Measurements from ENCODE around the gene COCH.

Gene COCH

DNA sequence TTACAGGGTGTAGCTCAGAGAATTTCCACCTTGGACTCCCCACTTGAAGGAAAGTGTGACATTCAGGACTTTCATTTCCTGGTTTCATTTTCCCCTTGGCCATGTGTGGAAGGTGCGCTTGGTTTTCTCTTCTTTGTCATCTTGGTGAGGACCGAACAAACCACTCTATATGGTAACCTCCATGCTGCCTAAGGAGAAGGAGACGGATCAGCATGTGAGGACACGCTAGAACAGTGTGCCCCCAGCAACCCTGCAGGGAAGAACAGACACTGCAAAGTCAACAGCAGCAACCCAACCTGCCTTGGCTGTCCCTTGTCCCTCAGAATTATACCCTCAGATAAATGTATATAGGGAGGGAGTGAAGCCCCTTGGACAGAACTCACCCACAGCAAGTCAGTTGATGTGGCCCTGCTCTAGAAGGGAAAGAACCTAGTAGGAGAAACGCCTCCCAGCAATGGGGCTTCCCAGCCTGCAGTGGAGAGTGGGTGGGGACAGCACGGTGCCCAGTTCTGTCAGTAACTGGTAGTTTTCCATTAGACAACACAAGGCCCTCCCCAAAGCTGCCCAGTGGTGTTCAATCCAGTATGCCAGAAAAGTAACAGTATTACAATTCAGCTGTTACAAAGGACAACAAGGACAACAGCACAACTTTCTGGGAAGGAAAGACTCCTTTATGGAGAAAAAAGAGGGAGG, 18.9 kb upstream of the COCH start:
- ChIA-PET CTCF (interaction anchor here (0.6 kb wide), 1 partner anchor 74 kb away, joined by 3 read pairs; no protein-coding TSS in a partner anchor), POLR2A (no interaction called here)
- no peak for DNase-seq (ENCODE audit: extremely low spot score)
- TF ChIP-seq ARNT (IDR thresholded peaks at IDR 0.05) (no peak), NFRKB (IDR thresholded peaks at IDR 0.05) (no peak), HDGF (IDR thresholded peaks at IDR 0.05; ENCODE audit: borderline replicate concordance) (no peak), CTBP1 (IDR thresholded peaks at IDR 0.05; ENCODE audit: borderline replicate concordance) (no peak), TARDBP (IDR thresholded peaks at IDR 0.05) (no peak), SUZ12 (IDR thresholded peaks at IDR 0.05) (no peak), L3MBTL2 (conservative IDR thresholded peaks at IDR 0.05) (no peak), FOXK2 (IDR thresholded peaks at IDR 0.05) (no peak), FOXA1 (IDR thresholded peaks at IDR 0.05) (no peak), BHLHE40 (IDR thresholded peaks at IDR 0.05; ENCODE audit: borderline replicate concordance) (no peak), LEF1 (IDR thresholded peaks at IDR 0.05; ENCODE audit: borderline replicate concordance) (no peak), SP1 (IDR thresholded peaks at IDR 0.05) (no peak)

DNA sequence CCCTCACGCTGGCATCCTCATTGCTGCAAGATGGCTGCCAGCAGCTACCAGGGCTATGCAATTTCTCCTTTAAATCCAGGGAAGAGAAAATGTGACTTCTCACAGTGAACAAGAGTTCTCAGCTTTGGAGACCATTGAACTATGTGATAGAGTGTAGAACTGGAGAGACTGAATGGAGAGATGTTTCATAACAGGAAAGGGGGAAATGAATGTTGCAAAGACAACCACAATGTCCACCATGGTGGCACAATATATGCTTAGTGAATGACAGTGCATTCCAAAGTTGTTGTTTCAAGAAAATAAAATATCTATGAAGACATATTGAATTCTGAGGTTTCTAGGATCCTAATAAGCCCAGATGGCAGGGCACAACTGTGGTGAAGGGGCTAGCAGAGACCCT, 13.2 kb upstream of the COCH start:
- DNase-seq (ENCODE audit: extremely low spot score) = no peak
- TF ChIP-seq CTBP1 (IDR thresholded peaks at IDR 0.05; ENCODE audit: borderline replicate concordance) (no peak), FOXM1 (IDR thresholded peaks at IDR 0.05; ENCODE audit: borderline replicate concordance) (no peak), NFRKB (IDR thresholded peaks at IDR 0.05) (no peak), ZNF384 (IDR thresholded peaks at IDR 0.05) (no peak), HDGF (IDR thresholded peaks at IDR 0.05; ENCODE audit: borderline replicate concordance) (no peak), ELF4 (IDR thresholded peaks at IDR 0.05) (no peak), SUZ12 (IDR thresholded peaks at IDR 0.05) (no peak), SP1 (IDR thresholded peaks at IDR 0.05) (no peak), L3MBTL2 (conservative IDR thresholded peaks at IDR 0.05) (no peak), BHLHE40 (IDR thresholded peaks at IDR 0.05; ENCODE audit: borderline replicate concordance) (no peak), FOXA1 (IDR thresholded peaks at IDR 0.05) (no peak), TARDBP (IDR thresholded peaks at IDR 0.05) (no peak), LEF1 (IDR thresholded peaks at IDR 0.05; ENCODE audit: borderline replicate concordance) (no peak), FOXK2 (IDR thresholded peaks at IDR 0.05) (no peak), ARNT (IDR thresholded peaks at IDR 0.05) (no peak)
- TF ChIP-seq, protein P1, sequence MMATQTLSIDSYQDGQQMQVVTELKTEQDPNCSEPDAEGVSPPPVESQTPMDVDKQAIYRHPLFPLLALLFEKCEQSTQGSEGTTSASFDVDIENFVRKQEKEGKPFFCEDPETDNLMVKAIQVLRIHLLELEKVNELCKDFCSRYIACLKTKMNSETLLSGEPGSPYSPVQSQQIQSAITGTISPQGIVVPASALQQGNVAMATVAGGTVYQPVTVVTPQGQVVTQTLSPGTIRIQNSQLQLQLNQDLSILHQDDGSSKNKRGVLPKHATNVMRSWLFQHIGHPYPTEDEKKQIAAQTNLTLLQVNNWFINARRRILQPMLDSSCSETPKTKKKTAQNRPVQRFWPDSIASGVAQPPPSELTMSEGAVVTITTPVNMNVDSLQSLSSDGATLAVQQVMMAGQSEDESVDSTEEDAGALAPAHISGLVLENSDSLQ (IDR thresholded peaks at IDR 0.05) = no peak
- ChIA-PET CTCF (no interaction called here), POLR2A (no interaction called here)

DNA sequence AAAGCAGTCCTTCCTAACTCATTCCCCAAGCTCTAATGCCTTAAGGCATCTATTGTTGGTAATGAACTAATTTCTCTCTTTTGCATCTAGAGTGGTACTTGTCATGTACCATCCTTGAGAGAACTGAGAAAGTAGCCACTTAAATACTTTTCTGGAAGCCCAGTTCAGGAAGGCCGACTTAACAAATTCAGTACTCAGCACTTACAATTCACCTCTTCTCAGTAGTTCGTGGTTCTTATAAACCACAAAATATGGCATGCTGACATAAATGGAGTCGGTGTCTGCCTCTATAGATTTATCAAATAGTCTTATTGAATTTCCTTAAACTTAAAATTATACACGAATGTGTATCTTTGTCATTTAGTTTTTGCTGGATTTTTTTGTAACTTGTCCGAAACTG, 9.4 kb upstream of the COCH start:
- POLR2A ChIA-PET = no interaction called here
- CTCF ChIA-PET = no interaction called here
- DNase-seq (ENCODE audit: extremely low spot score) = no peak

DNA sequence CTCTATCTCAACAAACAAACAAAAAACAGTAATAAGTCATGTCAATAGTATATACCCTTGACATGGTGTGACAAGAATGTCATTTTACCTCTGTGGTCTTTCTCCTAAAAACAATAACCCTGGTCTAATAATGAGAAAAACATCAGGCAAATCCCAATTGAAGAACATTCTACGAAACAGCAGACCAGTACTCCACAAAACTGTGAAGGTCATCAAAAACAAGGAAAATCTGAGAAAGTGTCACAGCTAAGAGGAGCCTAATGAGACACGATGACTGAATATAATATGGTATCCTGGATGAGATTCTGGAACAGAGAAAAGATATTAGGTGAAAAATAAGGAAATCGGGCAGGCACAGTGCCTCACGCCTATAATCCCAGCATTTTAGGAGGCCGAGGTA, 5.6 kb upstream of the COCH start:
- DNase-seq (ENCODE audit: extremely low spot score) = no peak
- TF ChIP-seq FOXK2 (IDR thresholded peaks at IDR 0.05) = no peak
- TF ChIP-seq BHLHE40 (IDR thresholded peaks at IDR 0.05; ENCODE audit: borderline replicate concordance) = no peak
- TF ChIP-seq FOXM1 (IDR thresholded peaks at IDR 0.05; ENCODE audit: borderline replicate concordance) = no peak
- TF ChIP-seq SUZ12 (IDR thresholded peaks at IDR 0.05) = no peak
- no peak for TF ChIP-seq L3MBTL2 (conservative IDR thresholded peaks at IDR 0.05)
- TF ChIP-seq LEF1 (IDR thresholded peaks at IDR 0.05; ENCODE audit: borderline replicate concordance) = no peak
- no peak for TF ChIP-seq NFRKB (IDR thresholded peaks at IDR 0.05)
- no peak for TF ChIP-seq ARNT (IDR thresholded peaks at IDR 0.05)
- no peak for TF ChIP-seq ELF4 (IDR thresholded peaks at IDR 0.05)
- no peak for TF ChIP-seq HDGF (IDR thresholded peaks at IDR 0.05; ENCODE audit: borderline replicate concordance)
- TF ChIP-seq SP1 (IDR thresholded peaks at IDR 0.05) = no peak
- TF ChIP-seq, protein P1 (IDR thresholded peaks at IDR 0.05) = no peak
- no peak for TF ChIP-seq TARDBP (IDR thresholded peaks at IDR 0.05)
- no peak for TF ChIP-seq CTBP1 (IDR thresholded peaks at IDR 0.05; ENCODE audit: borderline replicate concordance)
- ChIA-PET CTCF (no interaction called here), POLR2A (no interaction called here)

More for the DNA sequence above, 9.4 kb upstream of the COCH start:
- TF ChIP-seq ARNT (IDR thresholded peaks at IDR 0.05) = no peak
- no peak for TF ChIP-seq L3MBTL2 (conservative IDR thresholded peaks at IDR 0.05)
- TF ChIP-seq HDGF (IDR thresholded peaks at IDR 0.05; ENCODE audit: borderline replicate concordance) = no peak
- TF ChIP-seq FOXK2 (IDR thresholded peaks at IDR 0.05) = no peak
- no peak for TF ChIP-seq ZNF384 (IDR thresholded peaks at IDR 0.05)
- TF ChIP-seq, protein P1 (IDR thresholded peaks at IDR 0.05) = no peak
- TF ChIP-seq SP1 (IDR thresholded peaks at IDR 0.05) = no peak
- TF ChIP-seq LEF1 (IDR thresholded peaks at IDR 0.05; ENCODE audit: borderline replicate concordance) = no peak
- TF ChIP-seq ELF4 (IDR thresholded peaks at IDR 0.05) = no peak
- TF ChIP-seq BHLHE40 (IDR thresholded peaks at IDR 0.05; ENCODE audit: borderline replicate concordance) = no peak
- no peak for TF ChIP-seq SUZ12 (IDR thresholded peaks at IDR 0.05)
- no peak for TF ChIP-seq NFRKB (IDR thresholded peaks at IDR 0.05)
- TF ChIP-seq TARDBP (IDR thresholded peaks at IDR 0.05) = no peak
- TF ChIP-seq FOXM1 (IDR thresholded peaks at IDR 0.05; ENCODE audit: borderline replicate concordance) = no peak
- TF ChIP-seq FOXA1 (IDR thresholded peaks at IDR 0.05) = no peak
- no peak for TF ChIP-seq CTBP1 (IDR thresholded peaks at IDR 0.05; ENCODE audit: borderline replicate concordance)

DNA sequence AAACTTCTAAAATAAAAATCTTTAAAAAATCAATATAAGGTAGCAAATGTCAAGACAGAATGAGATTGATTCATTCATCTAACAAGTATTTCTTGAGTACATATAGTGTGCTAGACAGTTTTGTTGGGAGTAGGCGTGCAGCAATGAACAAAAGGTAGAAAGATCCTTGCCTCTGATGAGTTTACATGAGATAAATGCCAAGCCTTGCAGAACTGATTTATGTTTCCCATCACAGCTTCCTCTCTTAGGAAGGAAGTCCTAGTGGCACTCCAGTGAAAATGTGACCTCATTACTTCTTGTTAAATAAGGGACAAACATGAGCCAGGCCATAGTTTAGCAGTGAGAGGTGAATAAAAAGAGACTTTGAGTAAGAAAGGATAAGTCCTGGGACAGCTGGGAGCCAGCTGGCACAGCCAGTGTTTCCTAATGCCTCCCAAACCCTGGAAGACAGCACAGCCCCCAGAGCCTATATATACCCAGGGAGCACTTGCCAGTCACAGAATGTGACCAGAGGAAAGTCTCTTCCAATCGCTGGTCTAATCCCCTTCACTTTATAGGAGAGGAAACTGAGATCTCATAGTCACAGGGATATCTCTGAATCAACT, 4.7 kb upstream of the COCH start:
- ChIA-PET POLR2A (no interaction called here), CTCF (no interaction called here)
- no peak for DNase-seq (ENCODE audit: extremely low spot score)
- TF ChIP-seq CTBP1 (IDR thresholded peaks at IDR 0.05; ENCODE audit: borderline replicate concordance) (no peak), TARDBP (IDR thresholded peaks at IDR 0.05) (no peak), L3MBTL2 (conservative IDR thresholded peaks at IDR 0.05) (no peak), FOXK2 (IDR thresholded peaks at IDR 0.05) (no peak), HDGF (IDR thresholded peaks at IDR 0.05; ENCODE audit: borderline replicate concordance) (no peak), ZNF384 (IDR thresholded peaks at IDR 0.05) (no peak), BHLHE40 (IDR thresholded peaks at IDR 0.05; ENCODE audit: borderline replicate concordance) (no peak), ARNT (IDR thresholded peaks at IDR 0.05) (no peak), SUZ12 (IDR thresholded peaks at IDR 0.05) (no peak), NFRKB (IDR thresholded peaks at IDR 0.05) (no peak), ELF4 (IDR thresholded peaks at IDR 0.05) (no peak)
